Breast epithelium (tissue), 3 donors: ENCODE data around the gene NMRAL1.

ENCODE experiments used
- POLR2A ChIP-seq: fragments of 450-650 bp; IDR thresholded peaks from one replicate; pipeline ENCODE4 v1.6.1; 2016; ENCODE audit warnings: antibody characterized with exemption, mild to moderate bottlenecking, moderate library complexity
- TF ChIP-seq, protein P1 (sequence below), 3 donors: fragments of 450-650 bp; IDR thresholded peaks; one replicate each; pipeline ENCODE4 v1.5.1; 2016 to 2017; ENCODE audit warnings: antibody characterized with exemption in 3 of 3, mild to moderate bottlenecking in 3 of 3, moderate library complexity in 3 of 3

DNA sequence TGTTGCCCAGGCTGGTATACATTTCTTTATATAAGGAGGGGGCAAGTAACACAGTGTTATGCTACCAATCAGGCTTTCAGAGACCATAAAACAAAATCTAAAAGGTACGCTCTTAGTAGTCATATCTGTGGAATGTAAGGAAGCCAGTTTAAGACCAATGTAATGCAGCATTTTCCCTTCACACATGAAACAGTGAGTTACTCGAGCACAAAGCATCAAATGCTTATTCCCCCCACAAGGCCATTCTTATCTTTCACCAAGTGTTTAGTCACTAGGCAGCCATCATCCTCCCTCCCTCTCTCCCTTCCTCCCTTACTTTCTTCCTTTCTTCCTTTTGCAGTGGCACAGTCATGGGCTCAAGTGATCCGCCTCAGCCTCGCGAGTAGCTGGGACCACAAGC is 14.6 kb upstream of the NMRAL1 start:
- TF ChIP-seq, protein P1, sequence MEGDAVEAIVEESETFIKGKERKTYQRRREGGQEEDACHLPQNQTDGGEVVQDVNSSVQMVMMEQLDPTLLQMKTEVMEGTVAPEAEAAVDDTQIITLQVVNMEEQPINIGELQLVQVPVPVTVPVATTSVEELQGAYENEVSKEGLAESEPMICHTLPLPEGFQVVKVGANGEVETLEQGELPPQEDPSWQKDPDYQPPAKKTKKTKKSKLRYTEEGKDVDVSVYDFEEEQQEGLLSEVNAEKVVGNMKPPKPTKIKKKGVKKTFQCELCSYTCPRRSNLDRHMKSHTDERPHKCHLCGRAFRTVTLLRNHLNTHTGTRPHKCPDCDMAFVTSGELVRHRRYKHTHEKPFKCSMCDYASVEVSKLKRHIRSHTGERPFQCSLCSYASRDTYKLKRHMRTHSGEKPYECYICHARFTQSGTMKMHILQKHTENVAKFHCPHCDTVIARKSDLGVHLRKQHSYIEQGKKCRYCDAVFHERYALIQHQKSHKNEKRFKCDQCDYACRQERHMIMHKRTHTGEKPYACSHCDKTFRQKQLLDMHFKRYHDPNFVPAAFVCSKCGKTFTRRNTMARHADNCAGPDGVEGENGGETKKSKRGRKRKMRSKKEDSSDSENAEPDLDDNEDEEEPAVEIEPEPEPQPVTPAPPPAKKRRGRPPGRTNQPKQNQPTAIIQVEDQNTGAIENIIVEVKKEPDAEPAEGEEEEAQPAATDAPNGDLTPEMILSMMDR (IDR thresholded peaks at IDR 0.05), result no peak
- no peak for TF ChIP-seq POLR2A
